Mesenchymal stem cell (in vitro differentiated cells and primary cell): ENCODE data around the gene NTMT2. TPM values are rescaled to one million over a fixed set of nuclear protein-coding genes. Genes with fewer than 3 reads are reported as not detected.

Source experiments
- DNase-seq: peaks from one replicate; pipeline ENCODE4 v3.0.0-alpha.2; 2013
- H2AFZ ChIP-seq: one replicate; pipeline ENCODE4 v1.6.1; 2013; ENCODE audit warnings: low read depth, mild to moderate bottlenecking, control low read depth, inconsistent platforms, low read length, moderate library complexity
- H2AK5ac ChIP-seq: 2 replicates; pipeline ENCODE4 v1.6.1; 2013; ENCODE audit warnings: low read length, moderate library complexity, mild to moderate bottlenecking, inconsistent platforms; ENCODE audit not compliant: severe bottlenecking
- H2BK120ac ChIP-seq: one replicate; pipeline ENCODE4 v1.6.1; 2013; ENCODE audit warnings: low read depth, mild to moderate bottlenecking, inconsistent platforms, low read length, moderate library complexity
- H2BK12ac ChIP-seq, 2 experiments: one replicate each; pipeline ENCODE4 v1.6.1; 2013; ENCODE audit warnings: inconsistent platforms in 2 of 2, low read length in 2 of 2, mild to moderate bottlenecking in 2 of 2, moderate library complexity in 2 of 2, control low read depth in 1 of 2
- H2BK15ac ChIP-seq: one replicate; pipeline ENCODE4 v1.6.1; 2013; ENCODE audit warnings: mild to moderate bottlenecking, low read depth, inconsistent platforms; ENCODE audit not compliant: poor library complexity, severe bottlenecking
- H2BK5ac ChIP-seq: 2 replicates; pipeline ENCODE4 v1.6.1; 2013; ENCODE audit warnings: low read depth, mild to moderate bottlenecking, low read length, control low read depth, inconsistent platforms; ENCODE audit not compliant: poor library complexity, severe bottlenecking
- H3K14ac ChIP-seq, 2 experiments: one replicate each; pipeline ENCODE4 v1.6.1; 2013; ENCODE audit warnings: inconsistent platforms in 2 of 2, low read length in 2 of 2, control low read depth in 1 of 2, mild to moderate bottlenecking in 1 of 2, moderate library complexity in 1 of 2
- H3K18ac ChIP-seq, 2 experiments: one replicate each; pipeline ENCODE4 v1.6.1; 2013; ENCODE audit warnings: inconsistent platforms in 2 of 2, low read length in 2 of 2, control low read depth in 1 of 2, low read depth in 1 of 2, mild to moderate bottlenecking in 1 of 2
- H3K23ac ChIP-seq, 2 experiments: one replicate each; pipeline ENCODE4 v1.6.1; 2013; ENCODE audit warnings: inconsistent platforms in 2 of 2, low read length in 2 of 2, mild to moderate bottlenecking in 2 of 2, moderate library complexity in 2 of 2, control low read depth in 1 of 2
- H3K27ac ChIP-seq: 2 replicates; pipeline ENCODE4 v1.5.1; 2013; ENCODE audit warnings: mild to moderate bottlenecking, moderate library complexity, low read length, control low read depth, inconsistent platforms; ENCODE audit not compliant: poor library complexity, severe bottlenecking
- H3K27me3 ChIP-seq, 2 experiments: 2 replicates each; pipeline versions ENCODE4 v1.6.1 to v1.7.0; 2013; ENCODE audit warnings: low read length in 2 of 2, mild to moderate bottlenecking in 2 of 2, moderate library complexity in 2 of 2, control low read depth in 1 of 2, inconsistent platforms in 1 of 2; ENCODE audit not compliant: control insufficient read depth in 1 of 2, insufficient read depth in 1 of 2
- H3K36me3 ChIP-seq, 2 experiments: 2 replicates each; pipeline versions ENCODE4 v1.6.1 to v1.7.0; 2013; ENCODE audit warnings: low read length in 2 of 2, control low read depth in 1 of 2, inconsistent platforms in 1 of 2, low read depth in 1 of 2, mild to moderate bottlenecking in 1 of 2; ENCODE audit not compliant: insufficient read depth in 2 of 2, control insufficient read depth in 1 of 2
- H3K4ac ChIP-seq, 2 experiments: one replicate each; pipeline ENCODE4 v1.6.1; 2013; ENCODE audit warnings: inconsistent platforms in 2 of 2, low read length in 2 of 2, mild to moderate bottlenecking in 2 of 2, moderate library complexity in 2 of 2, control low read depth in 1 of 2, low read depth in 1 of 2
- H3K4me1 ChIP-seq: 2 replicates; pipeline ENCODE4 v1.6.1; 2013; ENCODE audit warnings: low read depth, low read length, control low read depth; ENCODE audit not compliant: control insufficient read depth, insufficient read depth
- H3K4me2 ChIP-seq: 2 replicates; pipeline ENCODE4 v1.6.1; 2013; ENCODE audit warnings: low read length, mild to moderate bottlenecking, inconsistent platforms; ENCODE audit not compliant: poor library complexity, severe bottlenecking
- H3K4me3 ChIP-seq, 2 experiments: 2 replicates each; pipeline versions ENCODE4 v1.5.1 to v1.7.0; 2013; ENCODE audit warnings: low read length in 2 of 2, mild to moderate bottlenecking in 2 of 2, control low read depth in 1 of 2, low read depth in 1 of 2; ENCODE audit not compliant: insufficient read depth in 1 of 2
- H3K79me1 ChIP-seq: replicated peaks from 2 replicates; pipeline ENCODE4 v1.6.1; 2013; ENCODE audit warnings: mild to moderate bottlenecking, control low read depth, low read length, inconsistent platforms; ENCODE audit not compliant: poor library complexity, severe bottlenecking
- H3K9ac ChIP-seq: 2 replicates; pipeline ENCODE4 v1.7.0; 2013; ENCODE audit warnings: mild to moderate bottlenecking, low read length, moderate library complexity
- H3K9me3 ChIP-seq: 2 replicates; pipeline ENCODE4 v1.7.0; 2013; ENCODE audit warnings: mild to moderate bottlenecking, low read length; ENCODE audit not compliant: control insufficient read depth
- H4K8ac ChIP-seq: one replicate; pipeline ENCODE4 v1.6.1; 2013; ENCODE audit warnings: inconsistent platforms, mild to moderate bottlenecking, low read length, moderate library complexity
- H4K91ac ChIP-seq: one replicate; pipeline ENCODE4 v1.6.1; 2013; ENCODE audit warnings: mild to moderate bottlenecking, low read length, inconsistent platforms
- WGBS: methylation state at CpG from one replicate; pipeline ENCODE4 v1.1.7; 2013; ENCODE audit warnings: mixed read lengths; 5-methylcytosine and 5-hydroxymethylcytosine counted together
- small RNA-seq: library from polyadenylated mRNA; stranded (forward); fragments of <200 nt; extraction: miRNeasy Mini kit (QIAGEN cat#:217004); gene quantifications from one replicate; pipeline ENCODE3, GENCODE V24; 2013; ENCODE audit warnings: low read depth

Gene NTMT2

GRCh38 chr1:170217517-170218256 lies 71.9 kb downstream of the NTMT2 start:
- Histone ChIP-seq H3K36me3 (no peaks in the 10 kb centered on the region), H3K9me3 (no peaks in the 10 kb centered on the region), H2BK15ac (no peak overlapping the region), H2BK5ac (no peak overlapping the region), H3K27me3 (no peaks in the 10 kb centered on the region), H3K27ac (no peak overlapping the region), H2BK12ac (no peak overlapping the region), H3K9ac (peak overlapping the region; percentile 69), H3K23ac (no peak overlapping the region), H3K4me1 (no peaks in the 10 kb centered on the region), H3K4ac (no peak overlapping the region), H2AFZ (no peak overlapping the region), H3K14ac (no peak overlapping the region), H3K79me1 (no peaks in the 10 kb centered on the region), H2BK120ac (no peak overlapping the region), H4K91ac (no peak overlapping the region), H3K4me3 (no peak overlapping the region), H3K4me2 (no peak overlapping the region), H4K8ac (no peak overlapping the region), H3K18ac (no peak overlapping the region), H2AK5ac (no peak overlapping the region)
- no peak for DNase-seq
- 86% methylated on average over 1 of the region's 5 CpGs for WGBS

- no peak overlapping the region for H2BK5ac ChIP-seq
- no peaks in the 10 kb centered on the region for H3K36me3 ChIP-seq
- H2BK120ac ChIP-seq, result no peak overlapping the region
- H4K91ac ChIP-seq, result no peak overlapping the region
- no peaks in the 10 kb centered on the region for H3K27me3 ChIP-seq
- no peak overlapping the region for H3K18ac ChIP-seq
- H3K23ac ChIP-seq, result no peak overlapping the region
- H4K8ac ChIP-seq, result no peak overlapping the region
- no peak overlapping the region for H2BK15ac ChIP-seq
- peak overlapping the region; percentile 69 for H3K9ac ChIP-seq
- WGBS, result 93% methylated on average over 2 of the region's 4 CpGs
- no peak overlapping the region for H2AFZ ChIP-seq
- H2BK12ac ChIP-seq, result peak overlapping the region in 1 of 2 experiments; percentile 89
- no peaks in the 10 kb centered on the region for H3K4me1 ChIP-seq
- no peaks in the 10 kb centered on the region for H3K79me1 ChIP-seq
- no peak overlapping the region for H2AK5ac ChIP-seq
- no peaks in the 10 kb centered on the region for H3K9me3 ChIP-seq
- no peak overlapping the region for H3K27ac ChIP-seq
- no peak overlapping the region for H3K4me2 ChIP-seq
- no peak overlapping the region for H3K14ac ChIP-seq
- H3K4me3 ChIP-seq, result no peak overlapping the region
- H3K4ac ChIP-seq, result no peak overlapping the region
- DNase-seq, result no peak
Observed at GRCh38 chr1:170218257-170218650, 72.5 kb downstream of the NTMT2 start.

Small RNA genes lying within 50 kb of the gene (small RNA-seq; reads per million reads assigned to genes)
- not detected for gene MIR3119-2
